IPS DF 4.7 (cell line): ENCODE results near the gene MYO1A.
"Not testable (repeated sequence)": the region's sequence is repeated elsewhere in the genome, so short reads cannot be mapped to it uniquely, and the experiment has no call there.

Experiments
- DNase-seq: peaks from one replicate; pipeline ENCODE4 v3.0.0-alpha.2; 2013; ENCODE audit warnings: low spot score; ENCODE audit errors: extremely low read depth

Gene MYO1A

DNA sequence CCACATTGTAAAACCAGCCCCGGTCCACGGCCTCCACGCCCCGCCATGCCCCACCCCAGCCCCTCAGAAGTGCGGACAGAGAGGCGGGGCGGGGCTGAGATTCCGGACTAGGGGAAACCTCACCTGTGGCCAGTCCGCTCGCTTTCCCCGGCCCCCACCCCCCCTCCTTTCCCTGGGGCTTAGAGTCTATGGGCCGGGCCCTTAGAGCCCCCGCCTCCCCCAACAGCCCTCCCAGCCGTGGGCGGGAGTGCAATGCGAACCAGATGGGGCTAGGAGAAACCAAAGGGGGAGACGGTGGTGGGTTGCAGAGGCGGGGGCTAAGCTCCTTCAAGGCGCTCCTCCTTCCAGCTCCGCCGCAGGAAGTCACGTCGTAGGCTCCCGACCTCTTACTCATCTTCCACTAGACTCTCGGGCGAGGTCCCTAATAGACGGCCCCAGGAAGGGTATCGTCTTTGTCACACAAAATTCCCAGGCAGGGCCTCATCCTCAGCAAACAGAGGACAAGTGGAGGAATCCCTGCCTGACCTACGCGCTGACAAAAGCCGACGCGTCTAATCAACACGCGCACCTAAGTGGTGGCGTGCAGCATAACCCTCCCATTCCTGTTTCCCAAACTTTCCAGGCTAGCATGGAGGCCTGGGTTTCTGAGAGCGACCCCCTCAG lies 37.9 kb upstream of the MYO1A start:
- DNase-seq, result no peak

DNA sequence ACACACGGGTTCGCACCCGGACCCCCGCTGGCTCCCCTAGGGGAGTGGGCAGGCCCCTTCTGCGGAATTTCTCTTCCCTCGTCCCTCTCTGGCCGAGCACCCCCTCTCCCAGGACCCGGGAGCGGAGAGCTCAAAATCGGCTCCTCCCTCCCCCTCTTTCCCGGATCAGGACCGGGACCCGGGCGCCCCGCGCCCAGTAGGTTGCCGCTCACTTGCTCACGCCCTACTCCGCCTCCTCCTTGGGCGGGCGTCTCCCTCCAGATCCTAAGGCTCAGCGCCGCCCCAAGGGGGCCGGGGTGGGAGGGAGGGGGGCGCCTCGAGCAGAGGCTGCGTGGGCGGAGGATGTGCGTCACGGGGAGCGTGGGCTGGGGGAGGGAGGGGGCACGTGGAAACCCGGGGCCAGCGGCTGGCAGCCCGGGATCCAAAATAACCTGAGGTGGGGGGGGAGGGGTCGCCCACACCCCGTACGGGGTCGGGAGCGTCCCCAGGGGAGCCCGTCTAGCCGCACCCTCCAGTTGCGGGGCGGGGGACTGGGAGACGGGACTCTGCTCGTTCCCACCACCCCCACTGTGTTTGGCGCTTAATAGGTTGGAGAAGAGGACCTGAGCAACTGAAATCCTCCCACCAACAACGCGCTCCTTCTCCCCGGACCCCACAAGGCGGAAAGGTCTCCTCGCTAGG lies 37.2 kb upstream of the MYO1A start:
- DNase-seq, result no peak

DNA sequence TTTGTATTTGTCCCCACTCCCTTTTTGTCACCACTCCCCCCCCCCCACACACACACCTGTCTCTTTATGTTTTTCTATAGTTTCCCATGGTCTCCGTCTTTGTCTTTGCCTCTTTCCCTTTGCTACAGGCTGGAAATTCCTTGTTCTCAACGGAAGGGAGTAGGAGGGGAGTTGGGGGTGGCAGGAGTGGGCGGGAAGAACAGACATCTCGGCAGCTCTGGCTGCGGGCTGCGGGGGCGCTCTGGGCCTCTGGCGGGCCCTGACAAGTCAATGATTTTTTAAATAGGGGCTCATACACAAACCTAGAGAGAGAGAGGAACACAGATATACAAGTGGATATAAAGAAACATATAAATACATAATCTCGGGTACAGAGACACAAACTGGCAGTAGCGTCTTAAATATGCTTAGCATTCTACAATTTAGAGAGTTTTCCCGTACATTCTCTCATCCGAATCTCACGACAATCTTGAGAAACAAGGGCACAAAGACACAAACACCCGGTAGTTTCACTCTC lies 36.6 kb upstream of the MYO1A start:
- DNase-seq, result no peak

DNA sequence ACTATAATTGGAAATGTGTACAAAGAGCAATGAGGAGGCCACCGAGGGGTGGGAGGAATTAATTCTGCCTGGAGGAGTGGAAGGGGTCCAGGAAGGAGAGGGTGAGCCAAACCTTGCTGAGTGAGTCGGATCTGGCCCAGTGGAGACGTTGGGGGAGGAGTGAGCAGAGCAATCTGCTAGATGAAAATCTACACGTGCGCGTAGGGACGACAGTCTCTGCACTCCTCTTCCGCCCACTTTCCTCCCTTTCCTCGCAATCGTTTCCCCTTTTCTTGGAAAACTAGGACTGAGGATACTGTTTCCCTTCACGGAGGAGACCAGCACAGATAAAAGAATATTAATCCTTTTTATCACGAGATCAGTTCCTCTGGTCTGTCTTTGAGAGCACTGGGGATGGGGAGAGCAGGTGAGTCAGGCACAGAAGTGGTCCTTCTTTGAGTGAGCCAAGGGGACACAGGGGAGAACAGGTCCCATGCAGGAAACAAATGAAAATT lies 36.1 kb upstream of the MYO1A start:
- DNase-seq, result no peak

DNA sequence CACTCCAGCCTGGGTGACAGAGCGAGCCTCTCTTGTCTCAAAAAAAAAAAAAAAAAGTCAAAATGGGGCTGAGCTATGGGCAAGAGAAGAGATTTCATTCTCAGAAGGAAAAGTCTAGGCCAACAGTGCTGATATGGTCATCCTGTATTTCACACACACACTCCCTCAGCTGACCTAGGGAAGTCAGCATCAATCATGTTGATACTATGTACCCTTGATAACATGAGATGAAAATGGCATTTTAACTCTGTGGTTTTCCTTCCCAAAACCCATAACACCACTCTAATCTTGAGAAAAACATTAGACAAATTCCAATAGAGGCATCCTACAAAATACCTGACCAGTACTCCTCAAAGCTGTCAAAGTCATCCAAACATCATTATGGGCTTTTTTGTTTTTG lies 30.9 kb upstream of the MYO1A start:
- DNase-seq, result no peak

DNA sequence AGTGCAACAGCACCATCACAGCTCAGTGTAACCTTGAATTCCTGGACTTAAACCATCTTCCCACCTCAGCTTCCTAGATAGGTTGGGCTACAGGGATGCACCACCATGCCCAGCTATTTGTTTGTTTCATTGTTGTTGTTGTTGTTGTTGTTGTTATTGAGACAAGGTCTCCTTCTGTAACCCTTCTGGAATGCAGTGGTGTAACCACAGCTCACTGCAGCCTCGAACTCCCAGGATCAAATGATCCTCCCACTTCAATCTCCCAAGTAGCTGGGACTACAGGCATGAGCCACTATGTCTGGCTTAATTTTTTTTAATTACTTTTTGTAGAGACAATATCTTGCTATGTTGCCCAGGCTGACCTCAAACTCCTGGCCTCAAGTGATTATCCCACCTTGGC lies 29.9 kb upstream of the MYO1A start:
- DNase-seq, result no peak

DNA sequence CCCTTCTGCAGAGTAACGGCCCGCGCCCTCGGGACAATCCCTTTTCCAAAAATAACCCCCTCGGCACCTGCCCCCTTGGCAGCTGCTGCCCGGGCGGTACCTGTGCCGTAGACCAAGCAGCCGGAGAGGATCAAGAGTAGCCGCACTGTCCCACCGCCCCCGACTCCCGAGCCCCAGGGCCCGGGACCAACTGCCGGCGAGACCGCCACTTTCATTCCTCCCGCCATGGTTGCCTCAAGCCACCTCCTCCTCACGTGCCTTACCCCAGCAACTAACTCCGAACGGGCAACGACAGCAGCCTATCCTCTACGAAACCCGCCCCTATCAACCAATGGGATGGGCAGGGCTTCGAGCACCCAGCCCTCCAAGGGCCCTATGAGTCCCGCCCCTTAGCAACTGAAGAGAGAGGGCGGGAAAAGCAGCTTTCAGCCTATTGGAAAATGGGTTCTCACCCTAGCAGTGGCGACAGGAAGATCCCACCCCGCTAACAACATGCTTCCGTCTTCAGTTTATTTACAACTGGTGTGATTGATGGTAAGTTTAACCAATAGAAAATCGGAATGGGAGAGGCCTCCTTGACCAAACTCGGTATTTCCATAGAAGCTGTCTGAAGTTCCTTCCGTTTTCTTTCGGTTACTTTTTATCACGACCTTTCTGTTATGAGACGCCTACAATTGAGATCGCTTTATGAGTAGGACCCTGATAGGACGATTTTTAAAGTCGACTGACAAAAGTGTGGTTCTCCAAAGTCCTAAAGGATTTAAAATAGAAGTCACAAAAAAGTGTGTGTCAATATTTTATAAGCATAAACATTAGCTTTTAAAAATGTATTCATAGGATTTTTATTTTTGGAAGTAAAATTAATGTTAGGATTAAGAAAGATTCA lies 28.8 kb upstream of the MYO1A start, which contains the start of gene NEMP1:
Gene NEMP1 (minus strand): TSS at position 273 of the 886 bp plus-strand sequence. CDS start 46 bp downstream, at position 227.
- DNase-seq, result peak; percentile 100

DNA sequence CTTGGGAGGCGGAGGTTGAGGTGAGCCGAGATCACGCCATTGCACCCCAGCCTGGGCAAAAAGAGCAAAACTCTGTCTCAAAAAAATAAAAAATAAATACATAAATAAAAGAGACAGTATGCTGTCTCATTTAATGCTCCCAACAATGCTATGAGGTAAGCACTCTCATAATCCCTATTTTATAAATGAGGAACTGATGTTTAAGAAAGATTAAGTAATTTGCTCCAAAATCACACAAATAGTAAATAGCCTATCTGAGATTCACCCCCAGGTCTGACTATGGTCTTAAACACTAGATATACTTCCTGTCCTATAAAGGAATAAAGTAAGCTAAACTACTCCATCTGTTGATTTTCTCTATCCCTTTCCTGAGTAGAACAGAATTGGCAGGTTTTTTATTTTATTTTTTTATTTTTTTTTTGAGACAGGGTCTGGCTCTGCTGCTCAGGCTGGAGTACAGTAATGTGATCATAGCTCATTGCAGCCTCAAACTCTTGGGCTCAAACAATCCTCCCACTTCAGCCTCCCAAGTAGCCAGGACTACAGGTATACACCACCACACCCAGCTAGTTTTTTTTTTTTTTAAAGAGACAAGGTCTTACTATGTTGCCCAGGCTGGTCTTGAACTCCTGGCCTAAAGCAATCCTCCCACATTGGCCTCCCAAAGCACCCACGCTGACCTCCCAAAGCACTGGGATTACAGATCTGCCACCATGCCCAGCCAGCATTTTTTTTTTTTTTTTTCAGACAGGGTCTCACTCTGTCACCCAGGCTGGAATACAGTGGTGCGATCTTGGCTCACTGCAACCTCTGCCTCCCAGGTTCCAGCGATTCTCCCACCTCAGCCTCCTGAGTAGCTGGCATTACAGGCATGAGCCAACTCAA lies 23.9 kb upstream of the MYO1A start:
- DNase-seq, result not testable (repeated sequence)

DNA sequence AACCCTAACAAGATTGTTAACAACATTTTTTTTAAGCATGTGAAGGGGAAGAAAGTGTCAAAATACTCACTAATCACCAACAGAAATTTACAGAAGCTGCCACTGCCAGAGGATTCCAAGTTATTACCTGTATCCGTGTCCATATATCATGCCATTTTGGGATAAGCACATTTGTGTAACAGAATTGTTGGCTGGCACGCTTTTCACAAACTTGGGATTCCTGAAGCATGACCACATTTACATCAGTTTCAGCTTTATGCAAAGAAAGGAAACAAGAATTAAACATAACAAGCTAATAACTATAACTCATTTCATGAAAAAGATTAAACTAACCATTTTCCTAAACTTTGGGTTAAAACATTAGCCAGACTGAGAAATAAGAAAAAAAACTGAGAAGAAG lies 22.7 kb upstream of the MYO1A start:
- DNase-seq, result no peak

DNA sequence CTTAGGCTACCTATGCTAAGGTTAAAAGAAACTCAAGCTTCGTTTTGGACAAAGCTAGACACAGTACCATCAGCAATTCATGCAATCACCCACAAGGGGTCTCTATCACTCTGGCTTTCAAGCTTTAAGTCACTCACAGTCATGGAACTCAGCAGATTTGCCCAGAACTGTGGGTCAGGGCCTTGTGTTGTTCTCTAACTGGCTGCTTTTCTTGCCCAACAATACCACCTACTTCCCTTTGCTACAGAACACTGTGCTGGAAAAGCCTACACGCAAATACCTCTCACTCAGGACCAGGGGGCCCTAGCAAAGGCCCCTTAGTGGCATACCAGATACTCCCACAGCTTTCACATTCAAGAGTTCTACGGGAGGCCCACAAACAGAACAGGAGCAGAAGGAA lies 19.6 kb upstream of the MYO1A start:
- no peak for DNase-seq

DNA sequence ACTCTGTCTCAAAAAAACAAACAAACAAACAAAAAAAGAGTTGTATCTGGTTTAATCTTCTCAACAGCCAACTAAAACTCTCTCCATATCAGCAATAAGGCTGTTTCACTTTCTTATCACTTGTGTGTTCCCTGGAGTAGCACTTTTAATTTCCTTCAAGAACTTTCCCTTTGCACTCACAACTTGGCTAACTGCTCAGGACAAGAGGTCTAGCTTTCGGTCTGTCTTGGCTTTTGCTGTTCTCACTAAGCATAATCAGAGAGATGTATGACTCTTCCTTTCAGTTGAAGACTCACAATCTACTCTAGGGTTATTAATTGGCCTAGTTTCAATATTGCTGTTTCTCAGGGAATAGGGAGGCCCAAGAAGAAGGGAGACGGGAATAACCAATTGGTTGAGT lies 16.3 kb upstream of the MYO1A start:
- no peak for DNase-seq

DNA sequence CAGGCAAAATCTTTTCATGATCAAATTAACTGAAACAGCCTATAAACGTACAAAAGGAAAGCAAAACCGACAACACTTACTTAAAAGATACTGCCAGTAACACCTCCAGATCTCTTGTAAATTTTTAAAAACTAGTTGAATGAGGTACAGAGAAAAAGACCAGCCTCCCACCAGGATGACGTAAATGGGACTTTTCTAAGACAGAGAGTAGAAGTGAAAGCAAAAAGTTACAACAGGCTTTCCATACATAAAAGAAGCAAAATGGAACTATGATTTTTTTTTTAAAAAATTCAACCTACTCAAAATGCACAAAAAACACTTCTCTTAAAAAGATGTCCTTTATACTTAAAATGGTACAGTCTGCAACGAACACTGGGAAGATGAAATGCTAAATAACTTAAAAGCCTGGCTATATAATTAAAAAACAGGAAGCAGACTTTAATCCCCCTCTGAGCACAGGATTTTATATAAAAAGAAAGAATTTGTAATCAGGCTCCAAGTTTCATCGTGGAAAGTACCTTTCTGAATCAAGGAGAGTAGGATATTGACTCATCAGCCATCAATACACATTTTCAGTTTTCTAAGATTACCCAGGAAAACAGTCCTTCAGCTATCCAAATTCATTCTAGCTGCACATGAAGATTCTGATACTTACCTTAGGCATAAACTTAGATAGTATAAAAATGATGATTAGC lies 14.2 kb upstream of the MYO1A start:
- DNase-seq, result no peak

DNA sequence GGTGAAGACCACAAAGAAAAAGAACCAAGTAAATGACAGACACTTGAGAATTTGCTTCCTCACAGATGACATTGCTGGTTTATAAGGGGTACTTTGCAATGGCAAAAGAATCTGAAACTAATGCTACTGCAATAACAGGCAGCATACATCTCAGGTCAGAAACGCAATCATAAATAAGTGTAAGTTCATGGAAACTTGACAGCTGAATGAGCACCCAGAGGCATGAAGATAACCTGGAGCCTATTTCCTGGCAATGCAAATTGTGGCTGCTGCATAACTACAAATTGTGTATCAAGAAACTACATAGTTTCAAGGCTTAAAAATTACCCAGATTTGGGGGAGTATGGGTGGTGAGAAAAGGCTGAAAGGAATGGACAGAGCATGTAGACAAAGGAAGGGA lies 8.5 kb upstream of the MYO1A start:
- DNase-seq, result no peak

DNA sequence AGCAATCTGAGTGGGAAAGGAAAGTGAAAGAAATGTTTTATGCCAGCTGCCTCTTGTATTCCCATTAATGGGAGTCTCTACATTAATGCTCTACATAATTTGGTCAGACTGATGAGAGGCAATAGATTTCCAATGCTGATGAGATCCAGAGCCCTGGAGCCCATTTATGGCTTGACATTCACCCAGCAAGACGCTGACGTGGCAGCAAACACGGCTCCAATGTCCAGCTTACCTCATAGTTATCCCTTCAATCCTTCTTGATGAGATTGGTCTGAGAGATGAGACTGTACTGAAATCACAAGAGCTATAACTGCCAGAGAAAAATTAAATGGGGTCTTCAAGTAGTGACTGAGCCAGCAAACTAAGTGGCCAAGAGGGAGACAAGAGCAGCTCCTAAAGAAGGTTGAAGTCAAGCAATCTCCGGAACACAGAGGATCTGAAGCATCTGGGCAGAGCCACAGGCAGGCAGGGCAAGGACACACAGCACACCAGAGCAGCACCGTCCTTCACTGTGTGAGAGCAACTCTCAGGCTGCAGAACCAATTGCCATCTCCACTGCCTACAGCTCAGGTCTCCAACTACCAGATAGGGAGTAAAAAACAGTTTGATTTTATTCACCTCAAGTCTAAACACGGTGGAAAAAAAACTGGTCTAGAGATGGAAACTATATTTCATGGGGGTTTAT lies 7.3 kb upstream of the MYO1A start:
- no peak for DNase-seq

DNA sequence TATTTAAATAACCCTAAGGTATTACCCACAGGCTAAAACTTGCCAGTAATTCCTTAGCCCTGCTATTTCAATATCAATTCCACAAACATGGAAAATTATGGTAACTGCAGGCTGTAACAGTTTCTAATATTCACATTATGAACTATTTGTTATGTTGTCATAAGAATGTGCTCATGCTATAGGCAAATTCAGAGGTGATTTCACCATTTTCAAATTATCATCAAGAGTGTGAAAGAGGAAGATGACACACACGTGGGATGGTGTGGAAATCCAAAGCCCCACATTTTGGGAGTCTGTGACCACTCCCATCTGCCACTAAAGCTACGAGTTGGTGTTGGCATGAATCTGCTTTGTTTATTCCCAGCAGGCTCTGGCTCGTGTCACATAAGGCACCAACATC lies 5.9 kb upstream of the MYO1A start:
- DNase-seq, result no peak

DNA sequence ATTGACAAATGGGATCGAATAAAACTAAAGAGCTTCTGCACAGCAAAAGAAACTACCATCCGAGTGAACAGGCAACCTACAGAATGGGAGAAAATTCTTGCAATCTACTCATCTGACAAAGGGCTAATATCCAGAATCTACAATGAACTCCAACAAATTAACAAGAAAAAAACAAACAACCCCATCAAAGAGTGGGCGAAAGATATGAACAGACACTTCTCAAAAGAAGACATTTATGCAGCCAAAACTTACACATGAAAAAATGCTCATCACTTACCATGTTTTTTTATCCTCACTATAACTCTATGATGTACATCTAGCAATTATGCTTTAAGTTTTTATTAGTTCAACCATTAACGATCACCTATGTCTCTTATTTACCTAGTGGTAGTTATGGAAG lies 4.0 kb upstream of the MYO1A start:
- DNase-seq, result not testable (repeated sequence)

DNA sequence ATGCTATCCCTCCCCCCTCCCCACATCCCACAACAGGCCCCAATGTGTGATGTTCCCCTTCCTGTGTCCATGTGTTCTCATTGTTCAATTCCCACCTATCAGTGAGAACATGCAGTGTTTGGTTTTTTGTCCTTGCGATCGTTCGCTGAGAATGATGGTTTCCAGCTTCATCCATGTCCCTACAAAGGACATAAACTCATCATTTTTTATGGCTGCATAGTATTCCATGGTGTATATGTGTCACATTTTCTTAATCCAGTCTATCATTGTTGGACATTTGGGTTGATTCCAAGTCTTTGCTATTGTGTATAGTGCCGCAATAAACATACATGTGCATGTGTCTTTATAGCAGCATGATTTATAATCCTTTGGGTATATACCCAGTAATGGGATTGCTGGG lies 3.2 kb upstream of the MYO1A start:
- DNase-seq, result not testable (repeated sequence)

DNA sequence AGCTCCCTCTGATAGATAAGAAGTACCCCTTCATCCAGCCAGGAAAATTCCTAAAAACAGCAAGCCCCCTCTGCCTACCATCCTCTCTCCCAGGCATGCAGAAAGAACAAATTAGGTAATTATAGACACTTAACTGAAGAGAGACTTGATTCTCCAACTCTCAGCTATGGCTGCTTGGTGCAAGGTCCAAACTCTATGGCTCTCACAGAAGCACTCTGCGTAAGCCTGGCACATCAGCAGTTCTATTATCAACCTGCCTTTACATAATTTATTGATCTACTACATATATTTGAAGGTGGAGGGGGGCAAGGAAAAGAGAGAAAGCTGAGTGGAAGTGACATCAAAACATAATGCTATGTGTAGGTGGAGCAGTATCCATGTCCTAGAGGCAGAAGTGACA lies 1.1 kb upstream of the MYO1A start:
- no peak for DNase-seq

DNA sequence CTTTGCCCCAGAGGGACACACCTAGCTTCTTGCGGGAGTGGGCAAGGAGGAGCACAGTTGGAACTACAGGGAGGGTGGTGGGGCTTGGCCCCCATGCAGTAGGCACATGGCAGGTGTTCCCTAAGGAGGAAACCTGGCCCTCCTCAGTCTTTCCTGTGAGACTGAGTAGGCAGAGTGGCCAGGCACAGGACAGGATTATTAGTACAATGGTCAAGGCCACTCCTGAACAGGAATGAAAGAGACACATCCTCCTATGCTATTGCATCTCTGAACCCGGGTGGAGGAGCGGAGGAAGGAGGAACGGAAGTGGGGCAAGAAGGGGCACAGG lies 846 bp downstream of the MYO1A start:
- DNase-seq, result no peak
